ENCODE measurements around the gene TMCC3.

TMCC3 gene

GRCh38 chr12:94538318-94538717 is 112.0 kb downstream of the TMCC3 start:
- no peak for TF ChIP-seq CTCF (IDR thresholded peaks at IDR 0.05; ENCODE audit: control extremely low read depth, extremely low read depth, low read depth, missing control alignments)
- ChIA-PET POLR2A (no interaction called here), CTCF (interaction anchor here (0.9 to 2.5 kb wide), 3 partner anchors 8 to 404 kb away, joined by 3 to 6 read pairs (median 6); no protein-coding TSS in a partner anchor)
- DNase-seq (ENCODE audit: extremely low spot score): no peak

GRCh38 chr12:94536040-94536965 is 114.1 kb downstream of the TMCC3 start:
- ChIA-PET POLR2A (no interaction called here), CTCF (interaction anchor here (1.0 to 2.3 kb wide), 5 partner anchors 12 to 434 kb away, joined by 3 to 18 read pairs (median 5); no protein-coding TSS in a partner anchor)
- no peak for TF ChIP-seq CTCF (IDR thresholded peaks at IDR 0.05; ENCODE audit: control extremely low read depth, extremely low read depth, low read depth, missing control alignments)
- no peak for DNase-seq (ENCODE audit: extremely low spot score)

GRCh38 chr12:94535510-94535921 is 114.8 kb downstream of the TMCC3 start:
- CTCF ChIA-PET: interaction anchor here (1.2 to 2.3 kb wide), 9 partner anchors 10 to 433 kb away, joined by 3 to 18 read pairs (median 6); no protein-coding TSS in a partner anchor
- no peak for TF ChIP-seq CTCF (IDR thresholded peaks at IDR 0.05; ENCODE audit: control extremely low read depth, extremely low read depth, low read depth, missing control alignments)
- no peak for DNase-seq (ENCODE audit: extremely low spot score)
- POLR2A ChIA-PET: no interaction called here

- POLR2A ChIA-PET: no interaction called here
- CTCF ChIA-PET: interaction anchor here (0.8 to 2.3 kb wide), 16 partner anchors 9 to 433 kb away, joined by 3 to 18 read pairs (median 4); no protein-coding TSS in a partner anchor
- DNase-seq (ENCODE audit: extremely low spot score): no peak
- no peak for TF ChIP-seq CTCF (IDR thresholded peaks at IDR 0.05; ENCODE audit: control extremely low read depth, extremely low read depth, low read depth, missing control alignments)
Observed at GRCh38 chr12:94534774-94535509, 115.4 kb downstream of the TMCC3 start.

- TF ChIP-seq CTCF (IDR thresholded peaks at IDR 0.05; ENCODE audit: control extremely low read depth, extremely low read depth, low read depth, missing control alignments): no peak
- POLR2A ChIA-PET: no interaction called here
- DNase-seq (ENCODE audit: extremely low spot score): no peak
- CTCF ChIA-PET: interaction anchor here (0.8 to 2.3 kb wide), 15 partner anchors 9 to 432 kb away, joined by 3 to 18 read pairs (median 5); no protein-coding TSS in a partner anchor
Observed at GRCh38 chr12:94534278-94534677, 116.1 kb downstream of the TMCC3 start.

All from GM10248 (cell line).